GM18868 (cell line): Measurements from ENCODE around the gene QARS1.

ENCODE experiments used
- ATAC-seq: cut with Tn5 transposase; IDR thresholded peaks from one replicate; pipeline ENCODE4 v1.9.1; 2021; ENCODE audit warnings: mild to moderate bottlenecking, moderate library complexity; ENCODE audit not compliant: unreplicated experiment

QARS1 gene

DNA sequence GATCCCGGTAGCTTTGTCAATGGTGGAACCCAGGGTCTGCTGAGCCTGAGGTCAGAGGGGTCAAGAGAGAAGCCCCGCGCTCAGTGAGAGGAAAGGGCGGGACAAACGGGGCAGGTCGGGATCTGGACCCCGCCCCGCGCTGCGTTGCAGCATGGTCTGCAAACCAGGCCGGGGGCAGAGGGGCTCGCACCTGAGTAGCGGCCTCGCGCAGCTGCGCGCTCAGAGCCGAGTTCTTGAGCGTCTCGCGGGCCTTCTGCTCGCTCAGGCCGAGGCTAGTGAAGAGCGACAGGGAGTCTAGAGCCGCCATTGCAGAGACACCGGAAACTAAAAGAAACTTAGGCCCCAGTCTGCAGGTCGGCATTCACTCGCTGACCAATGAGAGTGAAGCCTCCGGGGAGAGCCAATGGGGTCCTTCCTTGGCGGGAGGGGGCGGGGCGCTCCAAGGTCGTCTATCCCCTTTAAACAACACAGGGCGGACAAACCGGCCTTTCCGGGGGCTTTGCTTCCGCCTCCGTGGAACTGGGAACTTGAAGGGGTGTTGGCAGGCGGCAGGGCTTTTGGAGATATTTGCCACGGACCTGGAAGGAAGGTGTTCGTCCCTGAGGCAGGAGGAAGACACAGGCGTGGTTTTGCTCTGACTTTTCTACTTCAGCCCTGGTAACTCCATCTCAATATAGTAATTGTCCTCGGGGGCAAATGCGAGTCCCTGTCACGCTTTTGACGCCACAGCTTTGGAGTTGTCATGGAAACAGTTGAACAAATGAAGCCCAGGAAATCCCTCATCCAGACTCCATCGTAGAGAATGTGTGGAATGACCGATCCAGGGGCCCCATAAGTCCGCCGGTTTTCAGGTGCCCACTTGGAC is at the start of gene QARS1:
TSS of gene QARS1 (minus strand) at position 331 of the 865 bp plus-strand sequence. CDS start at position 307, 24 bp downstream.
- ATAC-seq = peak; percentile 93

- no peak for ATAC-seq
Measured at GRCh38 chr3:49153349-49153912, 48.9 kb upstream of the QARS1 start.

- ATAC-seq = no peak
Measured at GRCh38 chr3:49151610-49152009, 47.1 kb upstream of the QARS1 start.

DNA sequence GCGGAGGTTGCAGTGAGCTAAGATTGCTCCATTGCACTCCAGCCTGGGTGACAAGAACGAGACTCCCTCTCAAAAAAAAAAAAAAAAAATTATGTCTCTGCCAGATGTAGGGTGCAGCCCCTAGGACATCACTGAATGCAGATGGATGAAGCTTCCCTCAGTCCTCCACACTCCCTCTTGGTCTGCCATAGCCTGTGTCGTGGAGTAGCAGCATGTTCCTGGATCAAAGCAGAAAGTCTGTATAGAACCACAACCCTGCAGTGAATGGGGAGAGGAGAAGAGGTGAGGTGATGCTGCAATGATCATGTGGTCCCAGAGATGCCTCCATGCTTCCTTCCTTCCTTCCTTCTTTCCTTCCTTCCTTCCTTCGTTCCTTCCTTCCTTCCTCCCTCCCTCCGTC is 43.6 kb upstream of the QARS1 start:
- no peak for ATAC-seq

DNA sequence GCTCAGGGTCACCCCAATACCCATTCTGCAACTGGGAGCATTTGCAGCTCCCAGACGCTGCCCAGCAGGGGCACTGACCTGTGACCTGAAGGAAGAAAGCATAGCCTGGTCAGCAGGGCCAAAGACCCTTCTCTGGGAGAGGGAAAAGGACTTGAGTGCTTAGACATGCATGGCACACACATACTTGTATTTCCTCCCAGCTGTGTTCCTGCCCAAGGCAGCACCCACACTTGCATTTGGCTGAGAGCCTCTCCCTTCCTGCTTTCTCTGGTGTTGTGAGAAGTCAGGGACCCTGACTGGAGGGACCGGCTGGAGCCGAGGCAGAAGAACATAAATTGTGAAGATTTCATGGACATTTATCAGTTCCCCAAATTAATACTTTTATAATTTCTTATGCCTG is 35.5 kb upstream of the QARS1 start:
- ATAC-seq = no peak

DNA sequence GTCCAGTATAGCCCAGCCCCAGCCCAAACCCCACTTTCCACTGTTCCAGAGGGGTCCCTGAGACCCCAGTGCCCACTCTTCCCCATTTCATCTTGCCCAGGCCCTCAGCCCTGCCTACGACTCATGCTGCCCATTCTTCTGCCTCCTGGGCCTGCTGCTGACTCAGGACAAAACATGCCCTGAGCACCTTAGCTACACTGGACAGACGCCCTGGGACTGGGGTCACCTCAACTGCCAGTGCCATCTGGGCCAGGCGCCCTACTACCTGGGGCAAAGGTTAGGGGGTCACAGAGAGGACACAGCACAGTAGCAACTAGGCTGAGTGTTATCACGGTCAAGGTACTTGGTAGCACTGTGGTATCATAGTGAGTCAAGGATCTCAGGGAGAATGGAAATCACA is 30.9 kb upstream of the QARS1 start:
- no peak for ATAC-seq

DNA sequence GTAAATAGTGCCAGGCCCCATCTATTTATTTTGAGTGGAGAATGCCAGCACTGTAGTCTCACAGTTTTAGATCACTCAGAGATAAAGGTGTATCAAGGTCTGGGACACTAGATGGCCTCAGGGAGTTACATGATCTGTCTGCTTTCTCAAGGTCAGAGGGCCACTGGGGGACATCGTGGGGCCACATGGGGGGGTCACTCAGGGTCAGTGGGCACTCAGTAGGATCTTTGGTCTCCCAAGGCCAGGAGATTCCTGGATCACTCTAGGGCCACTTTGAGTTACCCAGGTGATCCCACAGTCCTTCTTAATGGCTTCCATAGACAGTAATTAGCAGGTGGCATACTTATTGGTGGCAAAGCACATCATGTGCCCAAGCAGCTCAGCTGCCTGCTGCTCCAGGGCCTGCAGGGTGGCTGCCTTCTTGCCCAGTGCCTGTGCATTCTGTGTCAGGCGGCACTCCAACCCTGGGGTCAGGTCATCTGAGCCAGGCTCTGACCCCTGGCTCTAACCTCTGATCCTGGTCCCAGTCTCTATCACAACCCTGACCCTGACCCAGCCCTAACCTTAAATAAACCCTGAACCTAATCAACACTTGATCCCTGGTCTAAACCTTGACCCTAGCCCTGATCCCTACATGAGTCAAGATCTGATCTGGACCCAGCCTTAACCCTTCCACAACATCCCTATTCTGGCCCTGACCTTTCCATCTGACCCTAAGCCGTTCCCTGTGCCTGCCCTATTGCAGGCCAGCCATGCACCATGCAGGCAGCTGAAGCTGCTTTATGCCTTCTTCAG is 30.1 kb upstream of the QARS1 start:
- no peak for ATAC-seq

- no peak for ATAC-seq
Measured at GRCh38 chr3:49133226-49133951, 28.8 kb upstream of the QARS1 start.

- ATAC-seq = no peak
Measured at GRCh38 chr3:49132437-49133225, 28.1 kb upstream of the QARS1 start, which contains the start of gene LAMB2. Gene LAMB2, minus strand, starts transcription at chr3:49133050. Its CDS starts 183 bp downstream, at chr3:49132867.

GRCh38 chr3:49132073-49132436 is 27.5 kb upstream of the QARS1 start:
- no peak for ATAC-seq

DNA sequence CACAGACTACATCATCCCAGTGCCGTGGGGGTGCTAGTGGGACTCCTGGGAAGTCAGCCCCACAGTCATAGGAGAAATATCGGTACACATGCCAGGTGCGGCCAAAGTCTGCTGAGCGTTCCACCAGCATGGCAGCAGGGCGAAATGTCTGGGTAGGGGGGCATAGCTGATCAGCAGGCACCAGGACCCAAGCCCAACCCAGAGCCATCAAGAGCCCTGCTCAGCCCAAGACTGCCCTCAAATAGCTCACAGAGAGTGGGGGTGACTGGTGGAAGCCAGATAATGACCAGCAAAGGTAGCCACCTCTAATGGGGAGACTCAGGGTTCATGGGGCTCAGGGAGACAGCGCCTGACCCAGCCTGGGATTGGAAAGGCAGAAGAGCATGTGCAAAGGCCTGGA is 27.0 kb upstream of the QARS1 start:
- ATAC-seq = no peak

DNA sequence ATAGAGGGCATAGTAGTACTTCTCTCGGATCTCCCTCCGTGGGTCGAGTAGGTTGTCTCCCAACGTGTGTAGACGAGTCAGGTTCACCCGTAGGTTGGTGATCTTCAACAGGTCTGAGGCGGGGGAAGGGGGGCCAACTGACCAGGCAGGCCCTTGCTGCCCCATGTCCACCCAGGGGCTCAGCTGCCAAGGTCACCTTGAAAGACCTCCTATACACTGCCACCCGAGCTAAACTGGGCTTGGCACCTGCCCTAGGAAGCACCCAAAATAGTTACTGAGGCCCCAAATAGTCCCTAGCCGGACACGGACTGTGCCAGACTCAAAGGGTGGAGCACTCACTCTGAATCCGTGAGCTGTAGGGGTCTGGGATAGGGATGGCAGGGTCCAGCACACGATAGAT is 26.5 kb upstream of the QARS1 start:
- ATAC-seq = no peak

GRCh38 chr3:49124991-49125670 is 20.6 kb upstream of the QARS1 start:
- no peak for ATAC-seq

GRCh38 chr3:49124203-49124602 is 19.6 kb upstream of the QARS1 start:
- ATAC-seq = no peak

- no peak for ATAC-seq
Measured at GRCh38 chr3:49123687-49124086, 19.1 kb upstream of the QARS1 start.

DNA sequence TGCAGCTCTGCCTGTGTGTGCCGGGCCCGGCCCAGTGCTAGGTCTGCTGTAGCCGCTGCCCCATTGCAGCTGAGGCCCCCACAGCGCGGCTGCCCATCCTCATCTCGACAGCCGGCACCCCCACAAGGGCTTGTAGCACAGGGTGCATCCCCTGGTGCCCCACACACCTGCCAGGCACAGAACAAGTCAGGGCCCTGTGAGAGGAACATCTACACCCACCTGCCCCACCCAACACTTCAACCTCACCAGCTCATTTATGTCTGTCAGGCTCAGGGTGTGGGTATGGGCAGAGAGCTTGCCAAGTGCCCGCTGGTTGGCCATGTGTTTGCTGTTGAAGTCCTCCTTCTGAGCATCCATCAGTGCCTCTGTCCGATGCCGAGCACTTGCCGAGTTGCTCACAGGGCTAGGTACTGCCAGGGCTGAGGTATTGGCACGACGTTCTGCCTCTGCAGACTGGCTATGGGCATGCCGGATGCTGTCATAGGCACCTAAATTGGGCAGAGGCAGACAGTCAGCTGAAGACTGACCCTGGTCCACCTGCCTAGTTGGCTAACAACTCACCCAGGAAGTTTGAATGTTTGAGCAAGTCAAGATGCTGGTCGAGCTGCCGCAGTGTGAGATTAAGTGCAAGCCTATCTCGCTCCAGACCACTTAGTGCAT is 18.5 kb upstream of the QARS1 start:
- no peak for ATAC-seq

DNA sequence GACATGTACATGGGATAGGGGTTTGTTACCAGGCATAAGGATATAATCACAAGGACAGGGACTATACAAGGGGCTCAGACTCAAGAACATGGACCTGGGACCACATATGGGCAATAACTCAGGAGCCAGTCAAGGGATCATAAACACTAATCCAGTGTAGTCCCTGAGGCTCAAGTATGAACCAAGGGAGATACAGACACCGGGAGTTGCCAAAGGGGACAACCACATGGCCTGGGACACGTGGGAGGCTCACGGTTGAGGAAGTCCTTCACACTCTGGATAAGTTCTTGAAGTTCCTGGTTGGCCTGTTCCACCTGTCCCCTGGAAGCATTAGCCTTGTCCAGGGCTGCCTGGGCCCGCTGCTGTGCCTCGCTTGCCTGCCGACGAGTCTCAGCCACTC is 17.9 kb upstream of the QARS1 start:
- no peak for ATAC-seq

DNA sequence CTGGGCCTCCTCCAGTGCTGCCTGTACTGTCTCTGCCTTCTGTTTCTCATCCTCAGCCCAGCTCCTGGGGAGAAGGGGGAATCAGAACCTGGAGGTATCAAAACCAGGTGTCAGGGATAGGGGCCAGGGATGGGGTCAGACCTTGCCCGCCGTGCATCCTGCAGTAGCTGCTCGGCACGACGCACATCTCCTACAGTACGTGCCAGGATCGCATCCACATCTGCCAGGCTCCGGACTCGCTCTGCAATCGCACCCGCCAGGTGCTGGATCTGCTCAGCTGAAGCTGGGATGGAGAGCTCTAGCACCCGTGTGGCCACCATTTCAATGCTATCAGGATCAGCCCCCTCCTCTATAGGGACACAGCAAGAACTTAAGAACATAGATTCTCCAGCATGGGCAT is 17.5 kb upstream of the QARS1 start:
- no peak for ATAC-seq

- ATAC-seq = no peak
Measured at GRCh38 chr3:49121132-49121736, 16.7 kb upstream of the QARS1 start.
